A673 (cell line): Measurements from ENCODE around the gene THEM5.

Experiments
- EZH2 ChIP-seq: fragments of 200-600 bp; sonication (generic); IDR thresholded peaks from 2 replicates; pipeline ENCODE4 v1.6.1; 2017; ENCODE audit warnings: borderline replicate concordance, low read depth, mild to moderate bottlenecking, mixed read lengths, antibody characterized with exemption, low read length; ENCODE audit not compliant: poor library complexity, severe bottlenecking
- TF ChIP-seq, protein P1 (sequence below): fragments of 300-800, 200-600 bp; sonication (generic); conservative IDR thresholded peaks from 2 replicates; pipeline ENCODE4 v1.5.1; 2017; ENCODE audit warnings: low read depth, mild to moderate bottlenecking, antibody characterized with exemption, low read length, moderate library complexity, mixed read lengths

- TF ChIP-seq, protein P1, sequence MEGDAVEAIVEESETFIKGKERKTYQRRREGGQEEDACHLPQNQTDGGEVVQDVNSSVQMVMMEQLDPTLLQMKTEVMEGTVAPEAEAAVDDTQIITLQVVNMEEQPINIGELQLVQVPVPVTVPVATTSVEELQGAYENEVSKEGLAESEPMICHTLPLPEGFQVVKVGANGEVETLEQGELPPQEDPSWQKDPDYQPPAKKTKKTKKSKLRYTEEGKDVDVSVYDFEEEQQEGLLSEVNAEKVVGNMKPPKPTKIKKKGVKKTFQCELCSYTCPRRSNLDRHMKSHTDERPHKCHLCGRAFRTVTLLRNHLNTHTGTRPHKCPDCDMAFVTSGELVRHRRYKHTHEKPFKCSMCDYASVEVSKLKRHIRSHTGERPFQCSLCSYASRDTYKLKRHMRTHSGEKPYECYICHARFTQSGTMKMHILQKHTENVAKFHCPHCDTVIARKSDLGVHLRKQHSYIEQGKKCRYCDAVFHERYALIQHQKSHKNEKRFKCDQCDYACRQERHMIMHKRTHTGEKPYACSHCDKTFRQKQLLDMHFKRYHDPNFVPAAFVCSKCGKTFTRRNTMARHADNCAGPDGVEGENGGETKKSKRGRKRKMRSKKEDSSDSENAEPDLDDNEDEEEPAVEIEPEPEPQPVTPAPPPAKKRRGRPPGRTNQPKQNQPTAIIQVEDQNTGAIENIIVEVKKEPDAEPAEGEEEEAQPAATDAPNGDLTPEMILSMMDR, result no peak
- TF ChIP-seq EZH2, result no peak
Observed at GRCh38 chr1:151853411-151853943, at the start of gene THEM5.
